GM21360 (cell line): Measurements from ENCODE around the gene SBNO2.

Experiments used
- ATAC-seq: cut with Tn5 transposase; IDR thresholded peaks from one replicate; pipeline ENCODE4 v1.9.1; 2021; ENCODE audit warnings: mild to moderate bottlenecking, moderate library complexity; ENCODE audit not compliant: unreplicated experiment

Gene SBNO2

GRCh38 chr19:1155352-1156304 is 18.4 kb downstream of the SBNO2 start:
- no peak for ATAC-seq

DNA sequence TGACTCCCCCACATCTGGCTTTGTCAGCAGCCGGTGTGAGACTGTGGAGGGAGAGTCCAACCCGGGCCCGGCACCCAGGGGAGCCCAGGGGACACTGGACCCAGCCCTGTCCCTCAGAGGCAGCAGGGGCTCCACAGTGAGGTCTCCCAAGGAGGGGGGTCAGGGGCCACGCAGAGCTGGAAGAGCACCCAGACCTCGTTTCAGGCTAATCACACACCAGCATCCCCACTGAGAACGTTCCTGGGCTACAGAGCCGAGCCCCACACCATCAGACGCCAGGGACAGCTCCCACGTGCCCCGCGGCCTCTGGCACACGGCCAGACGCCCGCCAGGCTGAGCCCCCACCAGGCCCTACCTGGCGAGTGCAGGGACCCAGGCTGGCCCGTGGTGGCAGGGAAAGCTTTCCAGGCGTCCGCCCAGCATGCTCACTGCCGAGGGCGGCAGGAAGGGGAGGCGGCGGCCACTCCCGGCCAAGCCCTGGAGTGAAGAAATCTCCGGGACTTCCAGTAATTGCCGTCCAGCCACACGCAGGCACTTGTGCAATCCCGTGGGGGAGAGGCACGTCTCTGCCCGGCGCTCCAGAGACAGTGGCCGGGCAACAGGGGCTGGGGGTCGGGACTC is 19.2 kb downstream of the SBNO2 start:
- ATAC-seq: no peak

GRCh38 chr19:1153891-1154730 is 20.0 kb downstream of the SBNO2 start:
- no peak for ATAC-seq

GRCh38 chr19:1151917-1152587 is 22.0 kb downstream of the SBNO2 start:
- ATAC-seq: no peak

GRCh38 chr19:1151037-1151724 is 22.9 kb downstream of the SBNO2 start:
- no peak for ATAC-seq

DNA sequence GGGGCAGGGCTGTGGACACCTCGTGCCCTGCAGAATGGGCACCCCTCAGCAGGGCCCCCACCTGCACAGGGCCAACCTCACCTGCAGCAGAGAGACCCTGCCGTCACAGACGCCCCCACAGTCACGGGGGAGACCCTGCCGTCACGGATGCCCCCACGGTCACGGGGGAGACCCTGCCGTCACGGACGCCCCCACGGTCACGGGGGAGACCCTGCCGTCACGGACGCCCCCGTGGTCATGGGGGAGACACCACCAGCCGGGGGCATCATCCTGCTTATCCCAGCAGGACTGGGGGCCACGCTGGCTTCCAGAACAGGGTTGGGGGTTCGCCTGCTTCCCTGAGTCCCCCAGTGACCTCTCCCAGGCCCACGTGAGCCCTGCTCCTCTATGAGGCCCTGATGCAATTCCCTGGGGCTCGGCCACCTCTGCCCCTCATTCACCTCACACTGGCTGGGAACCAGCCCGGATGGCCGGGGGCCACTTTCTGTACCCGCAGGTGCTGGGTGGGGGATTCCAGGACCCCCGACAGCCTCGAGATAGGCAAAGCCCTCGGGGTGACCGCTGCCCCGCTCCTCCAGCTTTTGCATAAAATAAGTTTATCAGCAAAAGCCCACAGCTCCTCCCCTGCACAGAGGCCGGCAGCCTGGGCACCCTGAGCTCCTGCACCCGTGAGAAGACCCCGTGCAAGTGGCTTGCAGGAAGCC is 23.6 kb downstream of the SBNO2 start:
- no peak for ATAC-seq

DNA sequence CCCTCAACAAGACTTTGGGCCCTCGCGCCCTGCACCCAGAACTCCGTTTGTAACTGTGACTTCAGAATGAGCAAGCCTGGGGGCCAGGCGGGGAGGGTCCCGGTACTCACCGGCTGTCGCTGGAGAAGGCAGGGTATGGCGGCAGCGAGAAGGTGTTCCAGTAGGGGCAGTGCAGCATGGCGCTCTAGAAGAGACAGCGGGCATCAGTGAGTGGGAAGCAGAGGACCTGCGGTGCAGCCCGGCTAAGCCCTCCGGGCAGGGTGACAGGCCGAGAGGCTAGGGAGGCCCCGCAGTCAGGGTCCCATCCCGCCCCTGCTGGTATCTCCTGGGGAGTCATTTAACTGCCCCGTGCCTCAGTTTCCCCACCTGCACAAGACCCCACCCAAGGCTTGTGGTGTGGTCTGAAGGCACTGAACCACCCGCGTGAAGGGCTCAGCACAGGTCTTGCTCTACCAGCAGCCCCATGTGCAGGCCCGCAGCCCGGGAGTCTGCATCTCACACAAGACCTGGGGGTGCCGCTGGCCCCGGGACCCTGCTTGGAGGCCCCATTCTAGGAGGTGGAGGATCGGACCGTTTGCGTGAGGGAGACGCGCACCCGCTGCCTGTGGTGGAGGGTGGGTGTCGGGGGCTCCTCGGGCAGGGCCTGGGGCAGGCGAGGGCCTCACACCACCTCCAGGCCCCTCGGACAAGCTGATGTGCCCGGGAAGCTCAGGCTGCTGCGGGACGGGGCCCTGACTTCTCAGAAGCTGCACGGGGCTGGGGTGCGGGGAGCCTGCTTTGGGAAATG is 24.6 kb downstream of the SBNO2 start:
- ATAC-seq: no peak

- ATAC-seq: no peak
Measured at GRCh38 chr19:1147934-1148549, 26.0 kb downstream of the SBNO2 start.

- no peak for ATAC-seq
Measured at GRCh38 chr19:1146858-1147780, 26.9 kb downstream of the SBNO2 start.

- no peak for ATAC-seq
Measured at GRCh38 chr19:1146412-1146699, 27.7 kb downstream of the SBNO2 start.

GRCh38 chr19:1145635-1146411 is 28.2 kb downstream of the SBNO2 start:
- ATAC-seq: no peak

GRCh38 chr19:1144741-1145140 is 29.3 kb downstream of the SBNO2 start:
- ATAC-seq: no peak

DNA sequence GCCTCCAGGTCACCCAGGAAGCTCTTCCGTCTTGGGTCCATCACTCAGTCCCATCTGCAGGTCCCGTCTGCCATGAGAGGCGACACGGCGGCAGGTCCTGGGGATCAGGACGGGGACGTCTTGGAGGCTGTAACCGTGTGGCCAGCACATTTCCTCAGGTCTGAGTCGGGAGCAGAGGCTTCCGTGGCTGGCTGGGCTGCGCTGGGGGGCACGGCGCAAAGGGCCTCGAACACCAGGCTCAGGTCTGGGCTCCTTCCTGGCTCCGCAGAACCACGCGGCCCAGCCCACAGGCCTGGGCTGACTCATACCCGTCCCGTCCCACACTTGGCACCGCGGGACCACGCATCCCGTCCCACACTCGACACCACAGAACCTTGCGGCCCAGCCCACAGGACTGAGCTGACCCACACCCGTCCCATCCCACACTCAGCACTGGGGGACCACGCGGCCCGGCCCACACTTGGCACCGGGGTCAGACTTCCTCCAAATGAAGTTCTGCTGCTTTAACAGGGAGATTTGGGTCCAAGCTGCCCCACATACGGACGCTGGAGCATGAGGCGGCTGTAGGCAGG is 30.2 kb downstream of the SBNO2 start:
- no peak for ATAC-seq

- no peak for ATAC-seq
Measured at GRCh38 chr19:1141944-1142343, 32.1 kb downstream of the SBNO2 start.

DNA sequence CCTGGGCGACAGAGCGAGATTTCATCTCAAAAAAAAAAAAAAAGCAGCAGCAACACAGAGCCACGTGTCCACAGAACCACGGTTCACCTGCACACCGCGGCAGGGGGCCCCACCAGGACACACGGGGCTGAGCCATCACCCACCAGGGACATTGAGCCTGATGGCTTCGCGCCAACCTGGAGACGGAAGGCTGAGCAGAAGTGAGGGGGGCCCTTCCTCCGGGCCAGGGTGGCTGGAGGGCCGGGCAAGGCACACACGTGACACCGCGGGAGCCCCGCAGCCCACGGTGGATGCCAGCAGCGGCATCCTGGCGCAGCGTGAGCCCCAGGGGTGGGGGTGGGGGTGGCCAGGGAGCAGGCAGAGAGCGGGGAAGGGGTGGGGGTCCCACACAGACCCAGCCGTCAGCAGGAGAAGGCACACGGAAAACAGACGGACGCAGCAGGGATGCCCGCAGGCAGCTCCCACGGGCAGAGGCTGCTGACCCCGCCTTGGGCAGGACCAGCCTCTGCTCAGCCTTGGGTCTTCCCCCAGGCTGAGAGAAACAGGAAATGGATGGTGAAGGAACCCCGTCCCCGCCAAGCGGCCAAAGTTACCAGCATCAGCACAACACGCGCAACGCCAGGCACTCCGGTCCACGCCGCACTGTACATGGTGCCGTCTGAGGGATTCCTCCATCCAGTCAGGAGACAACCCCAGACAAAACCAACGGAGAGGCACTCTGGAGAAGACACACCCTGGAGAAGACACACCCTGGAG is 33.6 kb downstream of the SBNO2 start:
- no peak for ATAC-seq

DNA sequence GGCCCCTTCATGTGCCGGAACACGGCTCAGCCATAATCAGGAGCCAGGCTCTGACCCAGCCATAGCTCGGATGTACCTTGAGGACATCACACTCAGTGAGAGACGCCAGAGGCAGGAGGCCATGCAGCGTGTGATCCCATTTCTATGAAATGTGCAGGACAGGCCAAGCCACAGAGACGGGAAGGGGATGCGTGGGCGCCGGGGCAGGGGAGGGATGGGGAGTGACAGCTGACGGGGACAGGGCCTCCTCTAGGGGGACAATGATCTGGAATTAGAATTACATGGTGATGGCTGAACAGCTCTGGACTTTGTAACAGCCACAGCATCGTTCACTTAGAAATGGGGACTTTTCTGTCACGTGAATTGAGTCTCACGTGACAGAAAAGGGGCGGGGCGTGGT is 34.9 kb downstream of the SBNO2 start:
- no peak for ATAC-seq
